BLaER1 (cell line): ENCODE data around the gene NAMPT.

Source experiments
- H3K27ac ChIP-seq: shearing (Covaris generic); formaldehyde crosslinking; 2 replicates; pipeline ENCODE4 v1.8.1; 2022
- H3K27me3 ChIP-seq: shearing (Covaris generic); formaldehyde crosslinking; 2 replicates; pipeline ENCODE4 v1.8.1; 2022
- H3K36me3 ChIP-seq: shearing (Covaris generic); formaldehyde crosslinking; 2 replicates; pipeline ENCODE4 v1.8.1; 2022
- H3K4me1 ChIP-seq: shearing (Covaris generic); formaldehyde crosslinking; 2 replicates; pipeline ENCODE4 v1.8.1; 2022
- H3K4me2 ChIP-seq: shearing (Covaris generic); formaldehyde crosslinking; 2 replicates; pipeline ENCODE4 v1.8.1; 2022
- H3K4me3 ChIP-seq: shearing (Covaris generic); formaldehyde crosslinking; 2 replicates; pipeline ENCODE4 v1.8.1; 2022
- H3K9ac ChIP-seq: shearing (Covaris generic); formaldehyde crosslinking; 2 replicates; pipeline ENCODE4 v1.8.1; 2022
- H3K9me3 ChIP-seq: shearing (Covaris generic); formaldehyde crosslinking; 2 replicates; pipeline ENCODE4 v1.8.1; 2022
- H4K20me1 ChIP-seq: shearing (Covaris generic); formaldehyde crosslinking; 2 replicates; pipeline ENCODE4 v1.8.1; 2022
- Cebpa-rat ChIP-seq: shearing (Covaris generic); IDR thresholded peaks from 2 replicates; pipeline ENCODE4 v1.8.1; 2022

NAMPT gene

GRCh38 chr7:106239406-106239805 lies 45.4 kb downstream of the NAMPT start:
- Histone ChIP-seq H3K4me3 (no peak overlapping the region), H3K4me1 (no peaks in the 10 kb centered on the region), H3K27ac (no peak overlapping the region), H3K27me3 (no peaks in the 10 kb centered on the region), H3K36me3 (no peaks in the 10 kb centered on the region), H3K9ac (no peak overlapping the region), H3K9me3 (no peaks in the 10 kb centered on the region; the same call in 1 of the 2 replicates), H3K4me2 (no peak overlapping the region), H4K20me1 (no peaks in the 10 kb centered on the region)
- TF ChIP-seq Cebpa-rat: no peak

DNA sequence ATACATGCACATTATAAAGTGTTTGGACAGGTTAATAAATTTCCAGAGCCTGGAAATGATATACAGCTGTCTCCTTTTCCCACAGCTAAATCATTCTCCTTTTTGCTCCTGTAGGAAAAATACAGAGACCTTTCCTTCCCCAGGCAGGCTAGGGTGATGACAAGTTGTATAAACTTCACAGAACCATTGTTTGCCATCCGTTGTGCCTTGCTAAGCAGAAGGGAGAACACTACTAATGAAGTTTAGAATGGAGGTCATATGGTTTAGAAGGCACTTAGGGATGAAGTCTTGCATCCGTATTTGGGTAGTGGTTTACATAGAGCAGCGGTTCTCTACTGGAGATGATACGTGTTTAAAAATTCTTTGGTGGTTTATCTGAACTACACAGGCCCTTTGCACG lies 46.0 kb downstream of the NAMPT start:
- H3K4me3 ChIP-seq: no peak overlapping the region
- no peak overlapping the region for H3K27ac ChIP-seq
- H3K4me2 ChIP-seq: no peak overlapping the region
- H3K9me3 ChIP-seq: no peaks in the 10 kb centered on the region
- no peaks in the 10 kb centered on the region for H3K27me3 ChIP-seq
- no peaks in the 10 kb centered on the region for H3K4me1 ChIP-seq
- H4K20me1 ChIP-seq: no peaks in the 10 kb centered on the region
- no peaks in the 10 kb centered on the region for H3K36me3 ChIP-seq
- H3K9ac ChIP-seq: no peak overlapping the region
- no peak for TF ChIP-seq Cebpa-rat

GRCh38 chr7:106236065-106236464 lies 48.7 kb downstream of the NAMPT start:
- Histone ChIP-seq H3K36me3 (no peaks in the 10 kb centered on the region), H3K27me3 (no peaks in the 10 kb centered on the region), H3K4me1 (no peaks in the 10 kb centered on the region), H4K20me1 (no peaks in the 10 kb centered on the region), H3K4me3 (no peak overlapping the region), H3K27ac (no peak overlapping the region), H3K9me3 (no peaks in the 10 kb centered on the region), H3K9ac (no peak overlapping the region), H3K4me2 (no peak overlapping the region)
- no peak for TF ChIP-seq Cebpa-rat

DNA sequence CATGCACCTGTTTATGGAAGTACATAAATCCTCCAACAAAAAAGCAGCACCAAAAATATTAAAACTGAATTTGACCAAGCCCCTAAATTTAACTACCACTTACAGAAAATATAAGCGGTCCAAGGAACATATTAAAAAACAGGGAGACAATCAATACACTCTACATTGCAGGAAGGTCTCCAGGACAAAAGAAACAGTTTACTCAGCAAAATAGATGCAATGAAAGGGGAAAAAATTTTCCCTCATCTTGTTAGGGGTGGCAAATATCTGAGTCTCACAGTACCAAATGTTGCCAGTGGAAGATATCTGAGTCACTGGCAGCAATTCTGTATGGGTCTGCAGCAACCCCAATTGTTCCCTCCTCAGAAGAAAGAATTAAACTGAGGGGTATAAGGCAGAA lies 50.4 kb downstream of the NAMPT start:
- Histone ChIP-seq H3K36me3 (no peaks in the 10 kb centered on the region), H3K27ac (no peak overlapping the region), H3K27me3 (no peaks in the 10 kb centered on the region), H3K4me3 (no peak overlapping the region), H3K9me3 (no peaks in the 10 kb centered on the region), H4K20me1 (no peaks in the 10 kb centered on the region), H3K4me1 (no peaks in the 10 kb centered on the region), H3K4me2 (no peak overlapping the region), H3K9ac (no peak overlapping the region)
- TF ChIP-seq Cebpa-rat: no peak

- Histone ChIP-seq H3K4me3 (no peak overlapping the region), H4K20me1 (no peaks in the 10 kb centered on the region), H3K27ac (no peak overlapping the region), H3K36me3 (no peaks in the 10 kb centered on the region), H3K9me3 (no peaks in the 10 kb centered on the region; the same call in 1 of the 2 replicates), H3K9ac (no peak overlapping the region), H3K4me1 (no peaks in the 10 kb centered on the region), H3K4me2 (no peak overlapping the region), H3K27me3 (no peaks in the 10 kb centered on the region)
- TF ChIP-seq Cebpa-rat: no peak
These were observed 52.8 kb downstream of the NAMPT start for GRCh38 chr7:106231856-106232490.

- no peak for TF ChIP-seq Cebpa-rat
- Histone ChIP-seq H3K36me3 (no peaks in the 10 kb centered on the region), H4K20me1 (no peaks in the 10 kb centered on the region), H3K27me3 (no peaks in the 10 kb centered on the region), H3K9me3 (no peaks in the 10 kb centered on the region; the same call in 1 of the 2 replicates), H3K4me2 (no peak overlapping the region), H3K4me3 (no peak overlapping the region), H3K9ac (no peak overlapping the region), H3K27ac (no peak overlapping the region), H3K4me1 (no peaks in the 10 kb centered on the region)
These were observed 58.9 kb downstream of the NAMPT start for GRCh38 chr7:106225856-106226255.

- no peaks in the 10 kb centered on the region for H3K36me3 ChIP-seq
- TF ChIP-seq Cebpa-rat: no peak
These were observed 60.0 kb downstream of the NAMPT start for GRCh38 chr7:106224797-106225196.

DNA sequence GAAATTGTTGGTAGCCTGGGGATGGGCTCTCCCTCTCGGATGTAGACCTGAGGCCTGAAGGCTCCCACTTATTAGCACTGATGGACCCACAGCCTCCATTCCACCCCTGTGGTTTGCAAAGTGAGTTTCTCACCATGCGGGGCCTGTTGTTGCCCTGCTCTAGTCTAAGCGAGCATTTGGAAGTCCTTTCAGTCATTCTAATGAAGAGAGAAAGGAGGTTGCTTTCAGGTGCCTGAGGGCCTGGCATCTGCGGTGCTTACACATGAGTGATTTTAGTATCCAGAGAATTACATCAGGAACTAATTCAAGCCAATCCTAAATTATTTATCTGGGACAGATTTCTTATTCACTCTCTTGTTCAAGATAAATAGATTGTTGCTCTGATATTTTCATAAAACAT lies 61.6 kb downstream of the NAMPT start:
- Histone ChIP-seq H3K4me1 (no peaks in the 10 kb centered on the region), H3K4me3 (no peak overlapping the region), H3K9ac (no peak overlapping the region), H3K36me3 (no peaks in the 10 kb centered on the region), H3K9me3 (no peaks in the 10 kb centered on the region), H4K20me1 (no peaks in the 10 kb centered on the region), H3K4me2 (no peak overlapping the region), H3K27me3 (no peaks in the 10 kb centered on the region), H3K27ac (no peak overlapping the region)
- TF ChIP-seq Cebpa-rat: no peak

More at GRCh38 chr7:106224797-106225196, 60.0 kb downstream of the NAMPT start:
- H4K20me1 ChIP-seq: no peaks in the 10 kb centered on the region
- H3K4me1 ChIP-seq: no peaks in the 10 kb centered on the region
- no peak overlapping the region for H3K27ac ChIP-seq
- H3K9ac ChIP-seq: no peak overlapping the region
- H3K9me3 ChIP-seq: no peaks in the 10 kb centered on the region; the same call in 1 of the 2 replicates
- H3K27me3 ChIP-seq: no peaks in the 10 kb centered on the region
- H3K4me2 ChIP-seq: no peak overlapping the region
- no peak overlapping the region for H3K4me3 ChIP-seq

DNA sequence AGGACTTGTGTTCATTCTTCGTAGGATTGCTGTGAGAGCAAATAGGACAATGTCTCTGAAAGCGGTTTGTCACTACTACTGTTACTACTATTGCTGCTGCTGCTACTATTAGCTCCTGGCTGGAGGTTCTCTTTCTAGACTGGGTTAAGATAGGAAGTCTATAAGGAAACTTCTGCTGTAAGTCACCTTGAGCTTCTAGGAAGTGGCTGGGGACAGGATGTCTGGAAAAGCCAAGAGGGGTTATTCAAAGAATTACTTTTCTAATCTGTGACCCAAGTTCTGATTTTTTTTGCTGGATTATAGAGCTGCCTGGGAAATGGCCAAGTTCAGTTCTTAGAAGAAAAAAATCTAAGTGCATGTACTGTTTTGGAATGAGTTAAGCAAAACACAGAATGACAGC lies 62.2 kb downstream of the NAMPT start:
- H3K4me1 ChIP-seq: no peaks in the 10 kb centered on the region
- TF ChIP-seq Cebpa-rat: no peak
- H3K9ac ChIP-seq: no peak overlapping the region
- H3K4me2 ChIP-seq: no peak overlapping the region
- no peaks in the 10 kb centered on the region for H4K20me1 ChIP-seq
- no peaks in the 10 kb centered on the region for H3K27me3 ChIP-seq
- no peaks in the 10 kb centered on the region for H3K9me3 ChIP-seq
- H3K36me3 ChIP-seq: no peaks in the 10 kb centered on the region
- H3K4me3 ChIP-seq: no peak overlapping the region
- no peak overlapping the region for H3K27ac ChIP-seq

- Histone ChIP-seq H3K27me3 (no peaks in the 10 kb centered on the region), H3K4me3 (no peak overlapping the region)
- no peak for TF ChIP-seq Cebpa-rat
These were observed 64.5 kb downstream of the NAMPT start for GRCh38 chr7:106220307-106220706.

DNA sequence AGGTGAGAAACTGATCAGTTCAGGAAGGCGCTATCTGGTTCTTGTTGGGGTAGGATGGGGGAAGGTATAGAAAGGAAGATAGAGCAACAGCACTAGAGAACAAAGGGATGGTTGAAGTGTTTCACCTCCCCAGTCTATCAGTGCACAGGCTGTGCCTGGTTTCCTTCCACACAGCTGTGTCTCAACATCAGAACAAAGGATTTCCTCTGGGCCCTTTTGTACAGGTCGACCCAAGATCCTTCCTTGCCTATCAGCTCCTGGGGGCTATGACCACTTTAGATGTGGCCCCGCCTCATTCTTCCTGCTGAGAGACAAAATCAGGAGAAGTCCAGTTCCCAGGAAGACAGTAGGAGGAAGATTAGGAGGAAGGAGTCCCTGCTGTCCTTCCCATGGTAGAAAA lies 65.6 kb downstream of the NAMPT start:
- Histone ChIP-seq H3K9me3 (no peaks in the 10 kb centered on the region), H3K9ac (no peak overlapping the region)

More at GRCh38 chr7:106220307-106220706, 64.5 kb downstream of the NAMPT start:
- no peak overlapping the region for H3K9ac ChIP-seq
- no peak overlapping the region for H3K4me2 ChIP-seq
- H4K20me1 ChIP-seq: no peaks in the 10 kb centered on the region
- no peaks in the 10 kb centered on the region for H3K9me3 ChIP-seq
- H3K27ac ChIP-seq: no peak overlapping the region
- no peaks in the 10 kb centered on the region for H3K36me3 ChIP-seq
- no peaks in the 10 kb centered on the region for H3K4me1 ChIP-seq

More for the DNA sequence above, 65.6 kb downstream of the NAMPT start:
- no peaks in the 10 kb centered on the region for H3K4me1 ChIP-seq
- no peaks in the 10 kb centered on the region for H3K36me3 ChIP-seq
- H3K4me2 ChIP-seq: no peak overlapping the region
- TF ChIP-seq Cebpa-rat: no peak
- H4K20me1 ChIP-seq: no peaks in the 10 kb centered on the region
- no peak overlapping the region for H3K27ac ChIP-seq
- no peak overlapping the region for H3K4me3 ChIP-seq
- no peaks in the 10 kb centered on the region for H3K27me3 ChIP-seq
